ENCODE data around the gene UNC79.

The UNC79 gene

DNA sequence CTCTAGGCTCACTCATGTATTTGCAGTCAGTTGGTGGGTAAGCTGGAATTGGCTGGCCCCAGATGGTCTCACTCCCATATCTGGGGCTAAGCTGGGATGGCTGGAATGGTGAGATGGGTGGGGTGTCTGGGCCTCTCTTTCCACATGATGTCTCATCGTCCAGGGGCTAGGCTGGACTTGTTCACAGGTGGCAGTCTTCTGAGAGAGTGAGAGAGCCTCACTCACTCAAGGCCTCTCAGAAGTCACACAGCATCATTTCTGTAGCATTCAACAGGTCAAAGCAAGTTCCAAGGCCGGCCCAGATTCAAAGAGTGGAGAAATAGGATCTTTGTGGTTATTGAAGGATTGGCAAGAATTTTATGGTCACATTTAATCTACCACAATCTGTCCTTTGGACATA, 102.7 kb downstream of the UNC79 start:
- Histone ChIP-seq H3K9me3 (ENCODE audit: control insufficient read depth, low read depth, low read length) (no peaks in the 10 kb centered on the region), H3K4me1 (ENCODE audit: control insufficient read depth, low read depth, low read length) (no peaks in the 10 kb centered on the region), H3K36me3 (ENCODE audit: control insufficient read depth, low read depth, low read length) (no peaks in the 10 kb centered on the region), H3K9ac (ENCODE audit: low read length) (no peak overlapping the region), H3K27ac (ENCODE audit: low read length) (no peak overlapping the region), H3K27me3 (ENCODE audit: control insufficient read depth, insufficient read depth, low read length) (no peaks in the 10 kb centered on the region), H3K4me3 (ENCODE audit: low read length) (no peak overlapping the region)

DNA sequence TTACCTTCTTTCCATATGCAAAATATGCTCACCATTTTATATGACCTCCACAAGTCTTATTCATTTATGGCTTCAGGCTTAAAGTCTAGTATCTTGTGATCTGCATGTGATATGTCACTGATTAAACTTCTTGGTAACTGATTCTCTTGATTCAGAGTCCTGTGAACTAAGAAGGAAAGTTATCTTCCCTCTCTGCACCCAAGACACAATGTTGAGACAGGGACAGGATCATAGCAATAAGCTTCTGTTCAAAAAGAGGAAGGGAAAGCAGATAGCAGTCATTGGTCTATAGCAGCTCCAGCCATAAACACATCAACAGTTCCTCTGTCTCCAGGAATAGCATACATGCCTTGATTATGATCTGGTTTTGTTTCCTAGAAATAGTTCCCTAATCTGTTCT, 103.1 kb downstream of the UNC79 start:
- Histone ChIP-seq H3K27me3 (ENCODE audit: control insufficient read depth, insufficient read depth, low read length) (no peaks in the 10 kb centered on the region), H3K4me1 (ENCODE audit: control insufficient read depth, low read depth, low read length) (no peaks in the 10 kb centered on the region), H3K4me3 (ENCODE audit: low read length) (no peak overlapping the region), H3K27ac (ENCODE audit: low read length) (no peak overlapping the region), H3K9me3 (ENCODE audit: control insufficient read depth, low read depth, low read length) (no peaks in the 10 kb centered on the region), H3K9ac (ENCODE audit: low read length) (no peak overlapping the region), H3K36me3 (ENCODE audit: control insufficient read depth, low read depth, low read length) (no peaks in the 10 kb centered on the region)

DNA sequence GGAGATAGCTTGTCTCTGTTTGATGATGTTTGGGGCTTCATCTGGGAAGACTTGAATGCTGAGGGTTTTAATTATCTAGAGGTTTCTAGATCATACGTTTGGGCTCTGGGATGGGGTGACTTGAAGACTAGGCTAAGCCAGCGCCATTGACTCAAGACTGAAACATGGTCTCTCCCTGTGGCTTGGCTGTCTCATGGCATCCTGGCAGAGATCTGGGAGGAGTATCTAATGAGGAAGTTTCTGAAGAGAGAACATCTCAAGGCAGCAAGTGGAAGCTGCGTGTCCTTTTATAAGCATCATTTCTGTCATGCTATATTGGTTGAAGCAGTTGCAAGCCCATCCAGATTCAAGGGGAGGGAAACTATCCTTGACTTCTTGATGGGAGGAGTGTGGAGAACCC, 104.8 kb downstream of the UNC79 start:
- no peaks in the 10 kb centered on the region for H3K9me3 ChIP-seq (ENCODE audit: control insufficient read depth, low read depth, low read length)
- no peak overlapping the region for H3K27ac ChIP-seq (ENCODE audit: low read length)
- no peaks in the 10 kb centered on the region for H3K36me3 ChIP-seq (ENCODE audit: control insufficient read depth, low read depth, low read length)
- no peaks in the 10 kb centered on the region for H3K27me3 ChIP-seq (ENCODE audit: control insufficient read depth, insufficient read depth, low read length)
- no peak overlapping the region for H3K9ac ChIP-seq (ENCODE audit: low read length)
- H3K4me3 ChIP-seq (ENCODE audit: low read length), result no peak overlapping the region
- no peaks in the 10 kb centered on the region for H3K4me1 ChIP-seq (ENCODE audit: control insufficient read depth, low read depth, low read length)

DNA sequence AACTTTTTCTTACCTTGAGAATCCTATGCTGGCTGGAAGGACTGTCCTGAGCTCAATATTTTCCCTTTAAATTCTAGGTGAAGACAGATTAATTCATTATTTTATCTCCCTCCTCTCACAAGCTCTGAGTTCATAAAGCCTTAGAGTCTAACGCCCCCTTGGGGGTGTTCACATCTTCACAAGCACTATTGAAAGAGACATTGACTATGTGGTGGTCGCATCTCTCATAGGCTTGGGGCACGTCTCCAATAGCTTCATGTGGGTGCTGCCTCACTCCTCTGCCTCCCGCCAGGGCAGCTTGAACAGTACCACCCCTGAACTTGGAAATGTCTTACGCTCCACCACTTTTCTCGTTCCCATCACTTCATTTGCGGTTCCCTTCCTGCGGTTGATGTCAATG, 106.2 kb downstream of the UNC79 start:
- Histone ChIP-seq H3K4me1 (ENCODE audit: control insufficient read depth, low read depth, low read length) (no peaks in the 10 kb centered on the region), H3K27ac (ENCODE audit: low read length) (no peak overlapping the region), H3K9me3 (ENCODE audit: control insufficient read depth, low read depth, low read length) (no peaks in the 10 kb centered on the region), H3K27me3 (ENCODE audit: control insufficient read depth, insufficient read depth, low read length) (no peaks in the 10 kb centered on the region), H3K9ac (ENCODE audit: low read length) (no peak overlapping the region), H3K4me3 (ENCODE audit: low read length) (no peak overlapping the region), H3K36me3 (ENCODE audit: control insufficient read depth, low read depth, low read length) (no peaks in the 10 kb centered on the region)

DNA sequence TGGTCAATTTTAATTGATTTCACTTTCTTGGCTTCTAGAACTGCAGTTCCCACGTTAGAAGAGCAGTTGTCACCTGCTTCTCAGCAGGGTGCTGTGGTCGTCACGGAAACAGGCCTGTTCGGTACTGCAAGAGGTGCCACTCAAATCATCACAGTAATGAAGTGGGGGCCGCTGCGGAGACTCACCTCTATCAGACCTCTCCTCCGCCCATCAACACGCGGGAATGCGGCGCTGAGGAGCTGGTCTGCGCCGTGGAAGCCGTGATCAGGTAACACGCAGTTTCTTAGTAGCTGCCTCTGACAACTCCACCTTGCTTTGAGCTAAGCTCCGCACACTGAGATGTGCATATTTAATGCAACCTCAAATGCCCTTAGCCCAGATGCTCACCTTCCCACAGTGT, 107.2 kb downstream of the UNC79 start:
- Histone ChIP-seq H3K27me3 (ENCODE audit: control insufficient read depth, insufficient read depth, low read length) (no peaks in the 10 kb centered on the region), H3K27ac (ENCODE audit: low read length) (no peak overlapping the region), H3K9me3 (ENCODE audit: control insufficient read depth, low read depth, low read length) (no peaks in the 10 kb centered on the region), H3K4me1 (ENCODE audit: control insufficient read depth, low read depth, low read length) (no peaks in the 10 kb centered on the region), H3K36me3 (ENCODE audit: control insufficient read depth, low read depth, low read length) (no peaks in the 10 kb centered on the region), H3K9ac (ENCODE audit: low read length) (no peak overlapping the region), H3K4me3 (ENCODE audit: low read length) (no peak overlapping the region)

DNA sequence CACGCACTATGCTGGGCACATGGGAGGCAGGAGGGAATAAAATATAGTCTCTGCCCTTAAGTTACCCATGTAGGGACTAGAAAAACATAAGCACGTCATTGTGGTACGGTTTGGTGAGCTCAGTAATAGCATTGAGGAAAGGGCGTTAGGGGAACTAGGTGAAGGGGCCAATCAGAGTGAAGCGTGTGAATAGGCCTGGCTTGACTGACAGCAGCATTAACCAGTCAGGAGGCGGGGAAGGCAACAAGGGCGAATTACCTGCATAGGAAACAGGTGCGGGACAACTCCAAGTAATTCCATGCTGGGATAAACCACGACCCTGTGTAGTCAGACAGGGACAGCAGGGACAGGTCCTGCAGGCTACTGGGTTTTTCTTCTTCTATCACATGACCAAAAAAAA, 107.7 kb downstream of the UNC79 start:
- no peaks in the 10 kb centered on the region for H3K4me1 ChIP-seq (ENCODE audit: control insufficient read depth, low read depth, low read length)
- H3K27ac ChIP-seq (ENCODE audit: low read length), result no peak overlapping the region
- H3K36me3 ChIP-seq (ENCODE audit: control insufficient read depth, low read depth, low read length), result no peaks in the 10 kb centered on the region
- H3K9ac ChIP-seq (ENCODE audit: low read length), result no peak overlapping the region
- no peaks in the 10 kb centered on the region for H3K9me3 ChIP-seq (ENCODE audit: control insufficient read depth, low read depth, low read length)
- no peak overlapping the region for H3K4me3 ChIP-seq (ENCODE audit: low read length)
- H3K27me3 ChIP-seq (ENCODE audit: control insufficient read depth, insufficient read depth, low read length), result no peaks in the 10 kb centered on the region

DNA sequence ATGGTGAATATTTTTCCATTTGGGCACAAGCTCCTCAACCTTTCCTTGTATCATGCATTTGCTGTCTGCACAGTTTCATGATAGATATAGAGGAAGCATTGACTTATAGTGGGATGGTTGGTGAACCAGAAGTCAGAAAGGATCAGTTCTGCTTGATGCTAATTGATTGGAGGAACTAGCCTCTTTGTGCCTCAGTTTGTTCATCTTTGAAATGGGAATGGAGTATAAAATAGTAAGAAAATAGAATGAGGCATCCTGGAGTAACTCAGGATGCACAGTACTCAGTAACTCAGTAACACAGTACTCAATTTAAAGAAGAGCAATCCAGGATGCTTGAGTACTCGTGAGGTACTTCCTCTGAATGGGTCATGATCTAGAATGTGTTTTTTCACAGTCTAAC, 109.5 kb downstream of the UNC79 start:
- no peaks in the 10 kb centered on the region for H3K4me1 ChIP-seq (ENCODE audit: control insufficient read depth, low read depth, low read length)
- no peak overlapping the region for H3K9ac ChIP-seq (ENCODE audit: low read length)
- no peaks in the 10 kb centered on the region for H3K27me3 ChIP-seq (ENCODE audit: control insufficient read depth, insufficient read depth, low read length)
- H3K4me3 ChIP-seq (ENCODE audit: low read length), result no peak overlapping the region
- no peak overlapping the region for H3K27ac ChIP-seq (ENCODE audit: low read length)
- no peaks in the 10 kb centered on the region for H3K9me3 ChIP-seq (ENCODE audit: control insufficient read depth, low read depth, low read length)
- H3K36me3 ChIP-seq (ENCODE audit: control insufficient read depth, low read depth, low read length), result no peaks in the 10 kb centered on the region

DNA sequence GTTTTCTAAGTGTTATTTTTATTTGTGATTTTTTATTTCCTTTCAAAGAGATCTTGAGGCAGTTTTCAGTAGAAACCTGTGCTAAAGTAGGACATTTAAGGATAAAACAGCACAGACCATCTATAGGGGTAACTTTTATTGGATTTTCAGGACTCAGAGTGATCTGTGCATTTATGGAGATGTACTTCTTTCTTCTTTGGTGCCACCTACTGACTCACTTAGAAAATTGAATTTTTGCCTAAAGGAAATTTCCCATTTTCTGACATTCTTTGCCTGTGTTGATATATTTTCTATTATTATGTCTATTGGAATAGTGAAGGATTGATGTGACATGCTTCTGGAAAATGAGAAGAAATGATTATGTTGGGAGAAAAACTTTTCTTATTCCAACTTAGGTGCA, 113.0 kb downstream of the UNC79 start:
- Histone ChIP-seq H3K36me3 (ENCODE audit: control insufficient read depth, low read depth, low read length) (no peaks in the 10 kb centered on the region), H3K9ac (ENCODE audit: low read length) (no peak overlapping the region), H3K27ac (ENCODE audit: low read length) (no peak overlapping the region), H3K4me3 (ENCODE audit: low read length) (no peak overlapping the region), H3K4me1 (ENCODE audit: control insufficient read depth, low read depth, low read length) (no peaks in the 10 kb centered on the region), H3K27me3 (ENCODE audit: control insufficient read depth, insufficient read depth, low read length) (no peaks in the 10 kb centered on the region), H3K9me3 (ENCODE audit: control insufficient read depth, low read depth, low read length) (no peaks in the 10 kb centered on the region)

DNA sequence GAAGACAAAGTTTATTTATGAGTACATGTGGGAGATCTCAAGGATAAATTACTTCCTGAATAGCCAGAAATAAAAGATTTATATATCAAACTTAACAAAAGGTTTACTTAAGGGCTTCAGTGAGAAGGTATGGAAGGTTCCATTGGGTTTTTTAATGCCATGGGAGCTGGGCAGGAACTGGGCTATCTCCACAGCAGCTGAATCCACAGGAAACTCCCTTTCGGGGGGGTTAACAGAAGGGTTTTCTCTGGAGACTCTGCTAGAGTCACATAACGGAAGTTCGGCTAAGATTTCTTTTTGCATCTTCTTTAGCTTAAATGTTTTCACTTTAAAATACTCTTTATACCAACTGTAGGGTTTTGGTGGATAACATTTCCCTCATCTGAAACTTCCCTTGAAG, 113.5 kb downstream of the UNC79 start:
- H3K9me3 ChIP-seq (ENCODE audit: control insufficient read depth, low read depth, low read length), result no peaks in the 10 kb centered on the region
- H3K4me3 ChIP-seq (ENCODE audit: low read length), result no peak overlapping the region
- no peaks in the 10 kb centered on the region for H3K36me3 ChIP-seq (ENCODE audit: control insufficient read depth, low read depth, low read length)
- H3K27me3 ChIP-seq (ENCODE audit: control insufficient read depth, insufficient read depth, low read length), result no peaks in the 10 kb centered on the region
- H3K4me1 ChIP-seq (ENCODE audit: control insufficient read depth, low read depth, low read length), result no peaks in the 10 kb centered on the region
- no peak overlapping the region for H3K27ac ChIP-seq (ENCODE audit: low read length)
- H3K9ac ChIP-seq (ENCODE audit: low read length), result no peak overlapping the region

DNA sequence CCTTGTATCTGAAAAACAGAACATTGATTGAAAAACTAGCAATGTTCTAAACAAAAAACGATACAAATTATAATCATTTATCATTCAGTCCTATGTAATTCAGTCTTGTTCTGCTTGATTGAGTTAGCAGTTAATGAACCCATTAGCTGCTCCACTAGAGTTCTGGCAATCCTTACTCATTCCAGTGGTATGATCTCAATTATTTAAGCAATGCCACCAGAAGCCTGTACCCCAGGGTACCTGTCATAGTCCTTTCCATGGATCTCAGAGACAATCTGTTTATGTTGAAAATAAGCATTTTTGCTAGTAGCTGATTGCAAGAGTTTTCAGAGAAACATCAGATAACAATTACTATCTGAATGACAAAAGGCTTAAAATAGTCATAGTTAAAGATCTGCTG, 115.9 kb downstream of the UNC79 start:
- Histone ChIP-seq H3K4me1 (ENCODE audit: control insufficient read depth, low read depth, low read length) (no peaks in the 10 kb centered on the region), H3K36me3 (ENCODE audit: control insufficient read depth, low read depth, low read length) (no peaks in the 10 kb centered on the region), H3K9me3 (ENCODE audit: control insufficient read depth, low read depth, low read length) (no peaks in the 10 kb centered on the region), H3K4me3 (ENCODE audit: low read length) (no peak overlapping the region), H3K9ac (ENCODE audit: low read length) (no peak overlapping the region), H3K27ac (ENCODE audit: low read length) (no peak overlapping the region), H3K27me3 (ENCODE audit: control insufficient read depth, insufficient read depth, low read length) (no peaks in the 10 kb centered on the region)

DNA sequence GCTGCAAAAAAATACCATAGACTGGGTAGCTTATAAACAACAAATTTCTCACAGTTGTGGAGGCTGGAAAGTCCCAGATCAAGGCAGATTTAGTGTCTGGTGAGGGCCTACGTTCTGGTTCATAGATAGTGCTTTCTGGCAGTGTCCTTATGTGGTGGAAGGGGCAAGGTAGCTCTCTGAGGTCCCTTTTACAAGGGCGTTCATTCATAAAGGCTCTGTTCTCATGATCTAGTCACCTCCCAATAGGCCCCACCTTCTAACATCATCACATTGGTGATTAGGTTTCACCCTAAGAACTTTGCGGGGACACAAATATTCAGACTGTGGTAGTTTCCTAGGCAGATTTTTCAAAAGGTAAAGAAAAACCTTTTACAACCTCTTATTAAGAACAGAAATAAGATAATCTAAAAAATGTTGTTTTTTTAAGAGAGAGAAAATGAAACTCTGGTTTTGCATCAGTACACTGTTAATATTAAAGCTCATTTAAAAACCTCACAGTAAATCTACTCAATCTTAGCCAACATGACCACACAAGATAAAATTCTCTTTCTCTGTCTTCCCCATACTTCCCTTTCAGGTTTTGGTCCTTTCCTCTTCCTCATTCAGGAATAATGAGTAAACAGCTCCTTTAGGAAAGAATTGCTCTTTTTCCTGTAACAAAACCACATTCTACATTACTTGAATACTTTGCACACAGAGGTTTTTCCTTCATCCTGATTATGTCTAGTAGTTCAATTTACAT, 117.5 kb downstream of the UNC79 start:
- Histone ChIP-seq H3K9ac (ENCODE audit: low read length) (no peak overlapping the region), H3K4me1 (ENCODE audit: control insufficient read depth, low read depth, low read length) (no peaks in the 10 kb centered on the region), H3K36me3 (ENCODE audit: control insufficient read depth, low read depth, low read length) (no peaks in the 10 kb centered on the region), H3K27ac (ENCODE audit: low read length) (no peak overlapping the region), H3K4me3 (ENCODE audit: low read length) (no peak overlapping the region), H3K9me3 (ENCODE audit: control insufficient read depth, low read depth, low read length) (no peaks in the 10 kb centered on the region), H3K27me3 (ENCODE audit: control insufficient read depth, insufficient read depth, low read length) (no peaks in the 10 kb centered on the region)

DNA sequence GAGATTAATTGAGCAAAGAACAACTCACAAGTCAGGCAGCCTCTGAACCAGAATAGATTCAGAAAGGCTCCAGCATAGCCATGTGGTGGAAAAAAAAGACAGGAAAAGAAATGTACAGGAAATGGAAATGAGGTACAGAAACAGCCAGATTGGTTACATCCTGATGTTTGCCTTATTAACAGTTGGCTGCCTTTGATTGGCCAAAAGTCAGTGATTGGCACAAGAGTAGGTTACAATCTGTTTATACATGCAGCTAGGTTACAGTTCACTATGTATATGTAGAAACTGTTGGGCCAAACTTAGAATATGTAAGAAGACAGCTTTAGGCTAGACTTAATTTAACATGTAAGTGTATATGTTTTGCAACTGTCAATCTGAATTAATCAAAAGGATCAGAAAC, 118.9 kb downstream of the UNC79 start:
- peaks cover 1% of the 10 kb centered on the region for H3K9me3 ChIP-seq (ENCODE audit: control insufficient read depth, low read depth, low read length)
- H3K9ac ChIP-seq (ENCODE audit: low read length), result no peak overlapping the region
- no peaks in the 10 kb centered on the region for H3K4me1 ChIP-seq (ENCODE audit: control insufficient read depth, low read depth, low read length)
- H3K27ac ChIP-seq (ENCODE audit: low read length), result no peak overlapping the region
- H3K36me3 ChIP-seq (ENCODE audit: control insufficient read depth, low read depth, low read length), result no peaks in the 10 kb centered on the region
- no peaks in the 10 kb centered on the region for H3K27me3 ChIP-seq (ENCODE audit: control insufficient read depth, insufficient read depth, low read length)
- no peak overlapping the region for H3K4me3 ChIP-seq (ENCODE audit: low read length)

Data from iPS-18a (cell line).